HepG2 (cell line): Measurements from ENCODE around the gene SLC12A1.

ENCODE experiments used
- CEBPB ChIP-seq: IDR thresholded peaks from 2 replicates; pipeline ENCODE4 v1.6.1; 2011; ENCODE audit warnings: low read depth, low read length, improper control_type of control experiment, borderline replicate concordance
- TF ChIP-seq, protein P1 (sequence below): sonication (generic); formaldehyde crosslinking; IDR thresholded peaks from 2 replicates; pipeline ENCODE4 v1.5.0; 2020; ENCODE audit warnings: mild to moderate bottlenecking, missing genetic modification reagents, moderate library complexity

DNA sequence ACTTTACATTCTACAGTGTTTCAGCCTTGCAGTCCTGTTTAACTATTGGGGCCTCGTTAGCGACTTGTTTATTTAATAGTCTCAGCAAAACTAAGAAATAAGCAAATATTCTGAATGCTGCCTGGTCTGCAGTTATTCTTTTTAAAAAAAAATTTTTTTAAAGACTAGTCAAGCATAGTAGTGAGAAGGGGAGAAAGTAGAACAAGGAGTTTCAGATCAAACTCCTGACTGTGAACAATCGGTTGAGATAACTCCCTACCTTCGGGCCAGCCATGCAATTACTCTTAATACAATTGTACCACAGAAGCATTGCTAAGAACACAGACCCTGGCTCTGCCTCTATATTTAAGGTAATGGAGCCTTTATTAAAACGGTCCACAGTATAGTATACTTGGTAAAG lies 119.3 kb downstream of the SLC12A1 start:
- no peak for TF ChIP-seq CEBPB
- TF ChIP-seq, protein P1, sequence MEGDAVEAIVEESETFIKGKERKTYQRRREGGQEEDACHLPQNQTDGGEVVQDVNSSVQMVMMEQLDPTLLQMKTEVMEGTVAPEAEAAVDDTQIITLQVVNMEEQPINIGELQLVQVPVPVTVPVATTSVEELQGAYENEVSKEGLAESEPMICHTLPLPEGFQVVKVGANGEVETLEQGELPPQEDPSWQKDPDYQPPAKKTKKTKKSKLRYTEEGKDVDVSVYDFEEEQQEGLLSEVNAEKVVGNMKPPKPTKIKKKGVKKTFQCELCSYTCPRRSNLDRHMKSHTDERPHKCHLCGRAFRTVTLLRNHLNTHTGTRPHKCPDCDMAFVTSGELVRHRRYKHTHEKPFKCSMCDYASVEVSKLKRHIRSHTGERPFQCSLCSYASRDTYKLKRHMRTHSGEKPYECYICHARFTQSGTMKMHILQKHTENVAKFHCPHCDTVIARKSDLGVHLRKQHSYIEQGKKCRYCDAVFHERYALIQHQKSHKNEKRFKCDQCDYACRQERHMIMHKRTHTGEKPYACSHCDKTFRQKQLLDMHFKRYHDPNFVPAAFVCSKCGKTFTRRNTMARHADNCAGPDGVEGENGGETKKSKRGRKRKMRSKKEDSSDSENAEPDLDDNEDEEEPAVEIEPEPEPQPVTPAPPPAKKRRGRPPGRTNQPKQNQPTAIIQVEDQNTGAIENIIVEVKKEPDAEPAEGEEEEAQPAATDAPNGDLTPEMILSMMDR (CRISPR knock-in tag) = no peak
